GM18873 (cell line): ENCODE measurements around the gene MCU.

Experiments used
- ATAC-seq: cut with Tn5 transposase; IDR thresholded peaks from one replicate; pipeline ENCODE4 v1.9.1; 2021; ENCODE audit warnings: mild to moderate bottlenecking, moderate library complexity, moderate number of reproducible peaks; ENCODE audit not compliant: unreplicated experiment, low FRiP score

The MCU gene

DNA sequence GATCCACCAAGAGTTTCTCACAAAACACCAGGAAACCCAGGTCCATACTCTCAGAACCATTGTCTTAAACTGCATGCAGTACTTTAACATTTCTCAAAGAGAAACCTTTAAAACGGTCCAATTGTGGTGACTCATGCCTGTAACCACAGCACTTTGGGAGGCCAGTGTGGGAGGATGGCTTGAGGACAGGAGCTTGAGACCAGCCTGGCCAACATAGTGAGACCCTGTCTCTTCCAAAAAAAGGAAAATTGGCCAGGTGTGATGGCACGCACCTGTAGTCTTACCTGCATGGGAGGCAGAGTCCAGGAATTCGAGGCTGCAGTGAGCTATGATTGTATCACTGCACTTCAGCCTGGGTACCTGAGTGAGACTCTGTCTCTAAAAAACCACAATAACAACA lies 104.1 kb downstream of the MCU start:
- ATAC-seq = no peak

GRCh38 chr10:72796538-72796937 lies 104.6 kb downstream of the MCU start:
- no peak for ATAC-seq

GRCh38 chr10:72800000-72800740 lies 108.2 kb downstream of the MCU start:
- no peak for ATAC-seq

DNA sequence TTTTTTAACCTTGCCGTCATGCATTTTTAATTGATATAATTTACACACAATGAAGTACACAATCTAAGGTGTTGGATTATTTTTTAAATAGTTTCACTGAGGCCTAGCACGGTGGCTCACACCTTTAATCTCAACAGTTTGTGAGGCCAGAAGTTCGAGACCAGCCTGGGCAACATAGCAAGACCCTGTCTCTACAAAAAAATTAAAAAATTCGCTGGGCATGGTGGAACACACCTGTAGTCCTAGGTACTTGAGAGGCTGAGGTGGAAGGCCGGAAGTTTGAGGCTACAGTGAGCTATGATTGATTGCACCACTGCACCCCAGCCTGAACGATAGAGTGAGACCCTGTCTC lies 108.8 kb downstream of the MCU start:
- no peak for ATAC-seq

- ATAC-seq = no peak
Measured at GRCh38 chr10:72801263-72801868, 109.4 kb downstream of the MCU start.

DNA sequence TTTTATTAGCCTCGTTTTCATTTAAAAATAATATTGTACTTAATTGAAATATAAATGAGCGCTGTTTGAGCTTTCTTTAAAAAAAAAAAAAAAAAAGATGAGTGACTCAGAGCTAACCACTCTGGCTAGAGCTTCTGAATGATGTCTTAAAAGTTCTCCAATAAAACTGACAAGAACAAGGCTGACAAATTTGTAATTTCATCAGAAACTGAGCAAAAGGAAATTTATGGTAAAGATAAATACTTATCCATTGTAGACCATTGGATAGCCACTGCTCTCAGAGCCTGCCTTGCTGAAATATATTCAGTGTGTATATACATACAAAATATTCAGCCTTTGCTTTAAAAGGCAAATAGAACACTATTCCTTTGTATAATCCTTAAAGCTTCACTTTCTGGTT lies 110.4 kb downstream of the MCU start:
- ATAC-seq = no peak

DNA sequence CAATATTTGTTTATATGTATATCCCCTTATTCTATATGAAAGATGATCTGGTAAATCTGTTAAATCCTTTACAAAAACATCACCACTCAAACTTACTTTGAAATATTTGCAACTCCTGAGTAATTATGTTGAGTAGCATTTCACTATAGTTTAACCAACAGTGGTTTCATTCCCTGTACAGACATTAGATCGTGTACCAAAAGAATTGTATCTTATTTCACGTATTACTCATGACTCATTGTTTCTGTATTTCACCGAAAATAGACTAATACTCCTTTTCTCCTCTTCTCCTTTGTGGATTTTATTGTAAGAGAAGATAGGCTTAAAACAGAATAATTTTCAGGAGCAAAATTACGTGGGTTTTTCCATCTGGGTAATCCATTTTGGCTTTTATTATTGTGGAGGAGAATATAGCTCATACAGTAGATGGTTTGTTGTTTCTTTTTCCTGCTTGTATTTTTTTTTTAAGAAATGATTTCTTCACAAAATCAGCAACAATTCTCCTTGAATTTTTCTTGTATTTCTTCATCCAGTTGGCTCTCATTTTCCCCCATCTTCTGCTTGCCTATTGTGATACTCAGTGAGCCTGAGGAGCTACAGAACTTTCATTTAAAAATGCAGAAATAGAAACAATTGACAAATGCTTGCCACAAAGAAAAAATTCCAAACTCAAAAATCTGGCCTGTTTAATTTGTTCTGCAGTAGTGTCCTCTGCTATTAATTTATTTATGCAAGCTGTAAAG lies 111.0 kb downstream of the MCU start:
- no peak for ATAC-seq

GRCh38 chr10:72808001-72808400 lies 116.1 kb downstream of the MCU start:
- no peak for ATAC-seq

DNA sequence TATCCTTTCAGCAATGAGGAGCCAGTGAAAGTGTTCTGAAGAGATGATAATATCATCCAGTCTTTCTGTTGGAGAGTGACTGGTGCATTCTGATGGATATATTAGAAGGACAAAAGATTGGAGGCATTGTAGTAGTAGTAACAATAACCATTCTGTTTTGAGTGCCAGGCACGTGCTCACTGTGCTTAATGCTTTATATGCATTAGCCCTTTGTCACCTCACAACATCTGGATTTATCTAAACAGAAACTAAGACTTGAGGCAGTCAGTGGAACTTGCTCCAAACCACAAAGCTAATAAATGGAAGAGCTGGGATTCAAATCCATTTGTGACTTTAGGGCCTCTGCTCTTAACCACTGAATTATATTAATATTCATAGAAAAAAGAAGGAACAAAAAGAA lies 117.1 kb downstream of the MCU start:
- no peak for ATAC-seq

GRCh38 chr10:72810976-72811375 lies 119.0 kb downstream of the MCU start:
- no peak for ATAC-seq

GRCh38 chr10:72812415-72812752 lies 120.4 kb downstream of the MCU start:
- ATAC-seq = no peak

- no peak for ATAC-seq
Measured at GRCh38 chr10:72812753-72813430, 120.9 kb downstream of the MCU start.

DNA sequence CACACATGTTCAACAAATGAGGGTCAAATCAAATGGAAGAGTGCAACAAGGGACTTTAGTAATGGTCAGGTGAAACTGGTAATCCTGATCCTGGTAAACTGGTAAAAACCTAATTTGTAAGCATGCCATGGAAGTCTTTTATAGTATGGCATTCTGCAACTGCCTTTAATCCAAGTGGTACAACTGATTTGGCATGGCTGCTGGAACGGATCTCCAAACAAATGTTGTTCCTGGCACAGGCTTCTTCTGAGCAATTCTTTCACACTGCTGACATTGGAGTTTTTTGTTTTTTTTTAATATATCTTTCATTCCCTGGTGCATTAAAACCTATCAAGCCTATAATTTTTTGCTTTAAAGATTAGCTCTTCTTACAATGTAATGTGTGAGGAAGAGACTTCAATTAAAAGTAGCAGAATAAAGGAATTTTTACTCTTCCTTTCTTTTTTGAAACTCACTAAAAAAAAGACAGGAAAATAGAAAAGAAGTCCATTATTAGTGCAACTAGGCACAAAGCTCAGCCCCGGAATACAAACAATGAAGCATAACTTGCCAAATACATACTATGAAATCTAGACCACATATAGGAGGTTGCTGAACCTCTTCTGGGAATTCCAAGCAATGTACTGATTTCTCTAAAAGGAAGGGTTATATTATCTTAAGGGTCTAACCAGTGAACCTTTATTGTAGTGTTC lies 122.3 kb downstream of the MCU start:
- no peak for ATAC-seq

DNA sequence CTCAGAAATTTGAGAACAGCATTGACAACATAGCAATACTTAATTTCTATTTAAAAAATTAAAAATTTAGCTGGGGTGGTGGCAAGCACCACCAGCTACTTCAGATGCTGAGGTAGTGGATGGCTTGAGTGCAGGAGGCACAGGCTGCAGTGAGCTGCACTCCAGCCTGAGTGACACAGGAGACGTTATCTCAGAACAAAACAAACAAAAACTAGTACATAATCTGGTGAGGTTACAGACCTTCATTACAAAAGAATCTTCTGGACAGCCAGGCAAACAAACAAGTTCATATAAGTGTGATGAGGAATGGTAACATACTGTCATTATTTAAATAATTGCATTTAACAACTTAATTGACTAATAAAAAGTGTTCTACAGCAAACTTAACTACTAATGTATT lies 124.6 kb downstream of the MCU start:
- ATAC-seq = no peak

- no peak for ATAC-seq
Measured at GRCh38 chr10:72818076-72818475, 126.1 kb downstream of the MCU start.

DNA sequence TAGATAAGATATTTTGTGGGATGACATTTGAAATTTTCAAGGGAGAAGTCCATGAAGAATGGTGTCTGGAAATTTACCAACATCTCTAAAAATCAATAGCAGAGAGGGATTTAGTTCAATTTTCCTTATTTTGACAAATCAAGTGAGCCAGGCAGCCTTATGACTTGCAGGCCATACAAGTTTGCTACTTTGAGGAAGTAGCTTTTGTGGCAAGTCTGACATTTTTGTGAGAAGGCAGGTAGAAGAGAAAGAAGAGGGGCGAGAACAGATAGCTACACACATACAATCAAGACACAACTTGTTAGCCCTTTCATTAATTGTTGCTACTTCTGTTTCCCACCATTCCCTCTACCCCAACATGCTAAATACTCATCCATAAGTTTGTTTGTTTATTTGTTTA lies 127.1 kb downstream of the MCU start:
- ATAC-seq = no peak

DNA sequence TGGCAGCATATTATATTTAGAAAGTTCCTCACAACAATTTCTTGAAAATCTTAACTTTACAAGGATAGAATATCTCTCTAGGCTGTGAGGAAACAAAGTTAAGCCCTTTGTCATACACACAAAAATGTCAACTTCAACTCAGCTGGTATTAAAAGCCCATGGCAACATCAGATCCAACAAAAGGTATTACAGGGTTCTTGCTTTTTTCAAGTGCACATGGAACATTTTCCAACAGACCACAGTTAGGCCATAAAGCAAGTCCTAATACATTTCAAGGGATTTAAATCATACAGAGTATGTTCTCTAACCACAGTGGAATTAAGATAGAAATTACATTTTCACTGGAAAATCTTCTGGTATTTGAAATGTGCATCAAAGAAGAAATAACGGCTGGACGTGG lies 129.7 kb downstream of the MCU start:
- ATAC-seq = no peak

GRCh38 chr10:72822342-72822986 lies 130.5 kb downstream of the MCU start:
- ATAC-seq = no peak

- ATAC-seq = no peak
Measured at GRCh38 chr10:72825163-72825562, 133.2 kb downstream of the MCU start.

DNA sequence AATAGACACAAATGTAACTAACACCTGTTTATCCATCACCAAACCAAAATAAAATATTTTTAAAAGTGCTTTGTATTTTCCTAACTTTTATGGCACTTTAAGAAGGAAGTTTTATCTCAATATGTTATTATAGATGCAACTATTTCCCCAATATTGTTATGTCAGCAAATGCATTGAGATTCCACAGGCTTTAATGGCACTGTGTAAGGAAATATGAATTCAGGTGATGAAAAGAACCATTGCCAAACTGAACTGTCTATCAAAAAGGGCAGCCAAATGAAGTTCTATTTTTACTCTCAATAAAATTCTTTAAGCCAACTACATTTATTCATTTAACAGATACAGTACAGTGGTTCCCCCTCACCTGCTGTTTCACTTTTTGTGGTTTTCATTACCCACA lies 134.4 kb downstream of the MCU start:
- ATAC-seq = no peak
